ENCODE measurements around the gene CCDC93. TPM values are rescaled to one million over a fixed set of nuclear protein-coding genes. Genes with fewer than 3 reads are reported as not detected.

Gene CCDC93
- total RNA-seq, 1 experiment from 2014 or later: 15.3 TPM

DNA sequence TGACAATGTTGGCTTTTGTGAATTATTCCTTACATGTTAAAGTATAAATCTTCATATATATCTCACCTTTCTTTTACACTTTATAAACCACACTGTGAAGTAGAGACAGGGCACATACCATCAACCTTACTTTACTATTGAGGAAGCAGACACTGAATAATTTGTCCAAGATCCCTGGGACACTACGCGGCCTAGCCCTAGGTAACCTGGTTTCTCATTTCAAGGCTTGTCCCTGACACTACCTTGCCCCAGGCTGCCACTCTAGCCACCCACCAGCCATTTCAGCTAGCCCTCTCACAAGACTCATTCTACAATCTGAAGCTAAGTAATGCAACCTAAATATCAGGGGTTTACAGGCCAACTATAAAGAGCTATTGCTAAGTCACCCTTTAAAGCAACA lies 26.7 kb downstream of the CCDC93 start:
- DNase-seq (ENCODE audit: low read depth): no peak

- DNase-seq (ENCODE audit: low read depth): peak; percentile 9
These were observed 28.8 kb downstream of the CCDC93 start for GRCh38 chr2:117985092-117985491.

- DNase-seq (ENCODE audit: low read depth): no peak
These were observed 29.7 kb downstream of the CCDC93 start for GRCh38 chr2:117984208-117984607.

- no peak for DNase-seq (ENCODE audit: low read depth)
These were observed 30.8 kb downstream of the CCDC93 start for GRCh38 chr2:117983040-117983439.

DNA sequence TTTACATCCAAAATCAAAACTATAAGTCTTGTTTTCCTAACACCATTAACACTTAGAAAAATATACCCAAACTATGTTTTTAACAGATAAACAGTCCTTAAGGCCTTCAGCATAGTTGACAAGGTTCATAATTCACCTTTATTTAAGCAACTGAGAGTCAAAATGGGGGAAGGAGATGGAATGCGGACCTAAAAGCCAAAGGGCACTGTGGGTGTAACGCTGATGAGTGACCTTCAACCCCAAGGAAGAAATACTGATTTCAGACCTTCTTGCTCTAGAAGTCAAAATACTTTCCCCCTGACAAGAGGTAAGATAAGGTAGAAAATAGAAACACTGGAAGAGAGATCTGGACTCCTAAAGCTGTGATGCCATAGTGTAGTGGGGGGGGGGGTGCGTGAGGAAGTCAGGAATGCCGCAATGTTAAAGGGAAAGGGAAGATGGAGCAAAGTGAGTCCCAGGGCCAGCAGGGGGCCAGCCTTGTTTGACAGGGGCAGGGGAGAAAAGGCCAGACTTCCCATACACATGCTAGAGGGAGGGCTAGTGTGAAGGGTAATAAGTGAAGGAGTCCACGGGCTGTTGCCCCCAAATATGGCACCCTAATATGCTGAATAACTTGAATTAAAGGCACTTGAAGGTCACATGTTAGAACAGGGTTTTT lies 31.4 kb downstream of the CCDC93 start:
- no peak for DNase-seq (ENCODE audit: low read depth)

DNA sequence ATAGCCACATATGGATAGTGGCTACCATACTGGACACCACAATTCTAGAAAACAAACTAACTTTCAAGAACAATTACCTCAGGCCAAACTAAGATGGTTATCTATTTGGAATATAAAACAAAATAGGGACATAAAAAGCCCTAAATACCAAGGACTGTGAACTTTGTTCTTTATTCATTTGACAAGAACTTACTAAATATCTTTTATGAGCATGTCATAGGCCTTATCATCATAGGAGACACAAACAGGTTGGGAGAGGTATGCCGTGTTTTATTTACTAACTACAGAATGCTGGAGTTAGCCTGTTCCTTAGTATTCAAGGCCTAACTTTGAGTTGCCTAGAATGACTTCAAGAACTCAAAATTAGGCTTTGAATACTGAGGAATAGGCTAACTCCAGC lies 32.1 kb downstream of the CCDC93 start:
- DNase-seq (ENCODE audit: low read depth): no peak

DNA sequence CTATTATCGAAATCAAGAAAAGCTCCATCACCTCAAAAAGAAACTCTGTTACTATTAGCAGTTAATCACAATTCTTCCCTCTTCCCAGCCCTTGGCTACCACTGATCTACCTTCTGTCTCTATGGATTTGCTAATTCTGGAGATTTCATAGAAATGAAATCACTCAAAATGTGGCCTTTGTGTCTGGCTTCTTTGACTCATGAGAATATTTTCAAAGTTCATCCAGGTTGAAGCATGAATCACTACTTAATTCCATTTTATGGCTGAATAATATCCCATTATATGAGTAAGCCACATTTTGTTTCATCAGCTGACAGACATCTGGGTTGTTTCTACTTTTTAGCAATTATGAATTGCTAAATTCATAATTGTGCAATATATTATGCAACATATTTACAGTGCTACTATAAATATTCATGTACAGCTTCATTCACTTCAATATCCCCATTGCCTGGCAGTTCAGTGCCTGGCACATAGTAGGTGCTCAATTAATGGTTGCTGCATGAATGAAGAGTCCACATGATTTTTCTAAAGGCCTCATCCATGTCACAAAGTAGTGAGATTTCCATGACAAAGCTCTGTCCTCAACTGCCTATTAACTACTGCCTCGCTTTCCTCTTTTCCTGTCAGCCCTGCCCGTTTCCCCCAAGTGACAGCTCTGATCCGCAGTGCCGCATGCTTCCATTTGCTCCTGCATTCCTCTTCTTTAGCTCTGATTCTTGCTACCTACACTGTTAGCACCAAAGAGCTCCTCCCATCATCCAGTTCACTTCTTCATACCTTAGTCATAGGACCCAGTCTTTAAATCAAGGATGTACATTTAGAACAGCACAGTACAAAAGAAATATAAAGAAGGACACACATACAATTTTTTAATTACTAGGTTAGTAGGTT lies 32.8 kb downstream of the CCDC93 start:
- DNase-seq (ENCODE audit: low read depth): peak; percentile 93

DNA sequence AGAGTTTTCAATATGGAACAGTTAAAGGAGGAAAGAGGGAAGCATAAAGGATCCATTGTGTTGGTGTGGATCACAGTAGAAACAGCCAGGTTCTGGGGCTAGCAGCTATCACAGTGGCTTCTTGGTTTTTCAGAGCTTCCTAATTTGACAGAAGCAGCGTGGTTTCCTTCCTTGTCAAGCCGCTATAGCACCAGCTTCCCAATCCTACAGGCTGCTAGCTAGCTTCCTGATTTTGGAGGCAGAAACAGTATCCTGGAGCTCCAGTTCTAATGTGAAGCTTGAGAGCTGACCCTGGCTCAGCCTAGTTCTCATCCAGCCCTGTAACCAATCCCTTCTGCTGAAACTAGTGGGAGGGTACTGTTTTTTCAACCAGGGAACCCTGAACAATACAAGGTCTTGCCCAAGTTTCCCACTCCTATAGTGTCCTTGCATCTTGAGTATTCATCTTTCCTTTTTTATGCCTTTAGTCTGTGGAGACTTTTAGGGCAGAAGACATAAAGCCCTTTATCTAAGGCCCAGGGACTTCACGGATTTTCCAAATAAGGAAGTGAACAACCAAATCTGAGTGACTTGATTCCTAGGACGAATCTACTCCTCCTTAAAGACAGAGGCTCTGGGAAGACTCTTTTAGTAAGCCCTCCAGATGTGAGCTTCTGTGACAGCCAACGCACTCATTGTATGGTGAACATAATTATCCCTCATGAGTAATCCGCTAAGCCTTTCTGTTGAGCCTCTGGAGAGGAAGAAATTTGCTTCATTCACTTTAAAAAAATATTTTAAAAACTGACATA lies 33.8 kb downstream of the CCDC93 start:
- peak; percentile 62 for DNase-seq (ENCODE audit: low read depth)

GRCh38 chr2:117977696-117978095 lies 36.2 kb downstream of the CCDC93 start:
- no peak for DNase-seq (ENCODE audit: low read depth)

- DNase-seq (ENCODE audit: low read depth): no peak
These were observed 37.3 kb downstream of the CCDC93 start for GRCh38 chr2:117976581-117976980.

DNA sequence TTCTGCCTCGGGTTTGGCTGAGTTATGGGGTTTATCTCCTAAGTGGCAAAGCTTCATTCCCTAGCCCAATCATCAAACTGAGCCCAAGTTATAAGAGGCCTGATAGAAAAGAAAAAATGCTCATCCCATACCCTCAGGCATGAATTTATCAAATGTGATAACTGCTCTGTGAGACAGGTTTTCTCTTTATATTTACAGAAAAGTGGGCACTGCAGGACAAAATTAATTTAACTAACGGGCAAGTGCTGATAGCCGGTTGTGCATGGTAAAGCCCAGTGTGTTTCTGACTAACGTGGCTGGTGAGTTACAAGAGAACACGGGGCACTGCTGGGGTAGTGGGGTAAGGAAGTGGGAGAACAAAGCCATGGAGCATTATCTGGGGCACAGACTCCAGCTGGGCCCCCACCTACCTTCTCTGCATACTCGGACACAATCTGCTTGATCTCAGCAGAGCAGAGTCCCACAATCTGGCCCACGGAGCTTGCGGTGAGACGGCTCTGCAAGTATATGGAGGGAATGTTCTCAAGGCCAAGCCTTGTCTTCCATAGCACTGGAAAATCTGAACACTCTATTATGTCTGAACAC lies 40.3 kb downstream of the CCDC93 start:
- DNase-seq (ENCODE audit: low read depth): no peak

- DNase-seq (ENCODE audit: low read depth): peak; percentile 31
These were observed 41.3 kb downstream of the CCDC93 start for GRCh38 chr2:117972476-117973123.

DNA sequence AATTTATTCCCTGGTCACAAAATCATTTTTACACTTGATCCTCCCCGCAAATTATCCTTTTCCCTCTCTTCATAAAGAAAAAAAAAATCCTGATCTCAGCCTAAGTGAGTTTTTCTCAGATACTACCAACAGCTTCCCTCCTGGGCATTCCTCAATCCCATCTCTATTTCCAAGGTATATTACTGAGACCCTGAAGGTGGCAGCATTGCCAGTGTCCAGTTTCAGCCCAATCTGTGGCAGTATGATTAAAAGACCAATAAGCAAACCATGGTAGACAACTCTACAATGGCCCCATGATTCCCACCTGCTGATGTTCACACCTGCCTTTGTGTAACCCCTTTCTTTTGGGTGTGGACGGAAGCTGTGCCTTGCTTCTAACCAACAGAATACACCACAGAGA lies 45.1 kb downstream of the CCDC93 start:
- no peak for DNase-seq (ENCODE audit: low read depth)

- DNase-seq (ENCODE audit: low read depth): no peak
These were observed 45.7 kb downstream of the CCDC93 start for GRCh38 chr2:117967977-117968718.

GRCh38 chr2:117963446-117963845 lies 50.4 kb downstream of the CCDC93 start:
- DNase-seq (ENCODE audit: low read depth): no peak

GRCh38 chr2:117961201-117961600 lies 52.7 kb downstream of the CCDC93 start:
- DNase-seq (ENCODE audit: low read depth): no peak

DNA sequence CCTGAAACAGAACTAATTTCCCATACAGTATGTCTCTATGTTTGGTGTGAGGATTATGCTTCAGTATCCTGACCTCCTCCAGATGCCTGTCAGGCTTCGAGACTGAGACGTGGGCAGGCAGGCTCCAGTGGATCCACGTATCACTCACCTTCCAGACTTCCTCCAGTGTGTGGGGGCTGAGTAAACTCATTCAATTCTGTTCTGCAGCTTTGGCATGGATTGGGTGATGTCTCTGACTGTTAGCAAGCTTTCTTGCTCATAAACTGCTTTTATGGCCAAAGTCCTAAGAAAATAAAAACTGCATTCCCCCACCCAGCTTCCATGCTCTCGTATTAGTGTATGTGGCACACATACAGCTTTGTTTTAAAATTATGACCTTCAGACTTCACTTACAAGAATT lies 53.6 kb downstream of the CCDC93 start:
- no peak for DNase-seq (ENCODE audit: low read depth)

DNA sequence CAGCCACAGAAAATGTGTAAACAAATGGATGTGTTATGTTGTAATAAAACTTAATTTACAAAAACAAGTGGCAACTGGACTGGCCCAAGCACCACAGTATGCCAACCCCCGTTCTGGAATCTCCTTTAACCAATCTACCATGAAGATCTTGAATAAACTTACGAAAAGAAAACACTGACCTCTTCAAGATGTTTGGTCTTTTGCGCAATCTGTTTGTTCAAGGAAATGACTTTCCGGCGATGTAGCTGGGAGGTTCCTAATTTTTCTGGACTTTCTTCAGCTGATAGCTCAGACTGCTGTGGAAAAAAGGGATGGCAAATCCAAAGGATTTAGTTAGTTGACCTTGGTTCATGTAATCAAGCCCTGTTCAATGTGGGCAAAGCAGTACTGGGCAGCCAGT lies 55.7 kb downstream of the CCDC93 start:
- peak; percentile 66 for DNase-seq (ENCODE audit: low read depth)

GRCh38 chr2:117957616-117958015 lies 56.3 kb downstream of the CCDC93 start:
- no peak for DNase-seq (ENCODE audit: low read depth)

- peak; percentile 3 for DNase-seq (ENCODE audit: low read depth)
These were observed 57.7 kb downstream of the CCDC93 start for GRCh38 chr2:117956036-117956796.

Measured in LHCN-M2 (cell line).